IMR-90 (cell line): ENCODE results near the gene TXK. TPM values are rescaled to one million over a fixed set of nuclear protein-coding genes. Genes with fewer than 3 reads are reported as not detected.

Experiments used
- ATAC-seq: fragments of 200-7000 bp; cut with Tn5 transposase; 2 replicates; pipeline ENCODE4 v1.9.1; 2020; ENCODE audit warnings: low read depth, mild to moderate bottlenecking, moderate library complexity
- BruUV-seq: library from RNA; stranded (reverse); fragments of 400-500 nt; replicated peaks from 2 replicates; lab custom pipeline; 2021; lab: Mats Ljungman, UMichigan
- CTCF ChIA-PET: fragments of 300-600 bp; formaldehyde crosslinking; extraction: SDS; loops from one replicate; lab custom pipeline; 2021; ENCODE audit warnings: antibody characterized with exemption; lab: Yijun Ruan, JAX
- POLR2A ChIA-PET: fragments of 300-600 bp; sonication (Branson Sonifier 250); formaldehyde crosslinking; loops from one replicate; lab custom pipeline; 2022; ENCODE audit warnings: antibody characterized with exemption; ENCODE audit not compliant: unreplicated experiment; lab: Charles Lee
- DNase-seq: peaks from one replicate; pipeline ENCODE4 v3.0.0; 2013
- H2AFZ ChIP-seq: replicated peaks from 2 replicates; pipeline ENCODE3; 2013; ENCODE audit warnings: low read length, mild to moderate bottlenecking; ENCODE audit not compliant: poor library complexity
- H2AK5ac ChIP-seq: 2 replicates; pipeline ENCODE4 v1.6.1; 2013; ENCODE audit warnings: low read depth, low read length, inconsistent platforms
- H2AK9ac ChIP-seq: replicated peaks from 2 replicates; pipeline ENCODE3; 2013; ENCODE audit warnings: mild to moderate bottlenecking, low read depth, low read length, moderate library complexity; ENCODE audit not compliant: poor library complexity
- H2BK120ac ChIP-seq: 2 replicates; pipeline ENCODE4 v1.6.1; 2013; ENCODE audit warnings: low read depth, low read length, inconsistent platforms
- H2BK15ac ChIP-seq: 3 replicates; pipeline ENCODE4 v1.6.1; 2013; ENCODE audit warnings: low read depth, low read length, inconsistent platforms
- H2BK20ac ChIP-seq: 2 replicates; pipeline ENCODE4 v1.6.1; 2013; ENCODE audit warnings: low read depth, mild to moderate bottlenecking, inconsistent platforms, low read length, moderate library complexity
- H2BK5ac ChIP-seq: 2 replicates; pipeline ENCODE4 v1.6.1; 2013; ENCODE audit warnings: mild to moderate bottlenecking, low read depth, low read length, inconsistent platforms; ENCODE audit not compliant: poor library complexity, severe bottlenecking
- H3K14ac ChIP-seq: replicated peaks from 2 replicates; pipeline ENCODE4 v1.6.1; 2013; ENCODE audit warnings: low read depth, low read length, inconsistent platforms
- H3K18ac ChIP-seq: 2 replicates; pipeline ENCODE4 v1.6.1; 2013; ENCODE audit warnings: low read depth, low read length, control low read depth
- H3K23ac ChIP-seq: 2 replicates; pipeline ENCODE4 v1.6.1; 2013; ENCODE audit warnings: low read depth, low read length, inconsistent platforms
- H3K27ac ChIP-seq: 2 replicates; pipeline ENCODE4 v1.5.1; 2013; ENCODE audit warnings: mild to moderate bottlenecking, control low read depth, low read length; ENCODE audit not compliant: insufficient read depth
- H3K27me3 ChIP-seq: 2 replicates; pipeline ENCODE4 v1.6.1; 2013; ENCODE audit warnings: low read length; ENCODE audit not compliant: control insufficient read depth, insufficient read depth
- H3K36me3 ChIP-seq: 2 replicates; pipeline ENCODE4 v1.6.1; 2013; ENCODE audit warnings: low read length, mixed read lengths; ENCODE audit not compliant: control insufficient read depth, insufficient read depth
- H3K4ac ChIP-seq: 2 replicates; pipeline ENCODE4 v1.6.1; 2013; ENCODE audit warnings: low read depth, low read length, inconsistent platforms
- H3K4me1 ChIP-seq: 2 replicates; pipeline ENCODE4 v1.6.1; 2013; ENCODE audit warnings: low read length, mixed read lengths; ENCODE audit not compliant: control insufficient read depth, insufficient read depth
- H3K4me2 ChIP-seq: 2 replicates; pipeline ENCODE4 v1.6.1; 2013; ENCODE audit warnings: low read depth, mild to moderate bottlenecking, control low read depth, low read length, moderate library complexity
- H3K4me3 ChIP-seq: 2 replicates; pipeline ENCODE4 v1.5.1; 2013; ENCODE audit warnings: low read depth, mild to moderate bottlenecking, control low read depth, low read length, moderate library complexity; ENCODE audit not compliant: insufficient read depth
- H3K56ac ChIP-seq: 2 replicates; pipeline ENCODE4 v1.6.1; 2013; ENCODE audit warnings: low read length, inconsistent platforms; ENCODE audit not compliant: insufficient read depth; ENCODE audit errors: extremely low read depth
- H3K79me1 ChIP-seq, 2 experiments: 2 replicates each; pipeline ENCODE4 v1.6.1; 2013; ENCODE audit warnings: low read length in 2 of 2, inconsistent platforms in 1 of 2, low read depth in 1 of 2
- H3K9ac ChIP-seq: 2 replicates; pipeline ENCODE4 v1.6.1; 2013; ENCODE audit warnings: low read depth, low read length, control low read depth
- H3K9me1 ChIP-seq: 2 replicates; pipeline ENCODE4 v1.6.1; 2013; ENCODE audit warnings: low read length, inconsistent platforms; ENCODE audit not compliant: insufficient read depth
- H3K9me3 ChIP-seq: 2 replicates; pipeline ENCODE4 v1.6.1; 2013; ENCODE audit warnings: low read length; ENCODE audit not compliant: control insufficient read depth, insufficient read depth
- H4K20me1 ChIP-seq: 2 replicates; pipeline ENCODE4 v1.6.1; 2013; ENCODE audit warnings: low read length, inconsistent platforms; ENCODE audit not compliant: insufficient read depth
- H4K5ac ChIP-seq: 2 replicates; pipeline ENCODE4 v1.6.1; 2013; ENCODE audit warnings: mild to moderate bottlenecking, low read depth, low read length, control low read depth
- H4K8ac ChIP-seq, 2 experiments: 2 replicates each; pipeline ENCODE4 v1.6.1; 2013; ENCODE audit warnings: low read depth in 2 of 2, low read length in 2 of 2, control low read depth in 1 of 2, inconsistent platforms in 1 of 2
- H4K91ac ChIP-seq: 2 replicates; pipeline ENCODE4 v1.6.1; 2013; ENCODE audit warnings: low read depth, low read length, inconsistent platforms; ENCODE audit not compliant: insufficient read depth
- CEBPB ChIP-seq: IDR thresholded peaks from 2 replicates; pipeline ENCODE4 v1.6.1; 2012; ENCODE audit warnings: low read depth, low read length, improper control_type of control experiment
- CHD1 ChIP-seq: IDR thresholded peaks from 2 replicates; pipeline ENCODE4 v1.6.1; 2012; ENCODE audit warnings: low read depth, low read length, improper control_type of control experiment
- FOS ChIP-seq: fragments of 150-350 bp; IDR thresholded peaks from 2 replicates; pipeline ENCODE4 v1.6.1; 2016; ENCODE audit warnings: low read depth, low read length
- MAFK ChIP-seq: IDR thresholded peaks from 2 replicates; pipeline ENCODE4 v1.6.1; 2012; ENCODE audit warnings: low read depth, low read length, improper control_type of control experiment
- MAZ ChIP-seq: IDR thresholded peaks from 2 replicates; pipeline ENCODE4 v1.6.1; 2012; ENCODE audit warnings: low read depth, mild to moderate bottlenecking, low read length, improper control_type of control experiment, moderate library complexity, borderline replicate concordance
- MXI1 ChIP-seq: IDR thresholded peaks from 2 replicates; pipeline ENCODE4 v1.6.1; 2012; ENCODE audit warnings: low read depth, mild to moderate bottlenecking, low read length, moderate library complexity, borderline replicate concordance
- NFE2L2 ChIP-seq: fragments of 150-350 bp; IDR thresholded peaks from 2 replicates; pipeline ENCODE4 v1.6.1; 2016; ENCODE audit warnings: low read depth, mild to moderate bottlenecking, low read length
- POLR2A ChIP-seq: IDR thresholded peaks from 2 replicates; pipeline ENCODE4 v1.6.1; 2012; ENCODE audit warnings: mild to moderate bottlenecking, low read depth, low read length
- RAD21 ChIP-seq: IDR thresholded peaks from 2 replicates; pipeline ENCODE4 v1.6.1; 2012; ENCODE audit warnings: low read length, improper control_type of control experiment
- RCOR1 ChIP-seq: IDR thresholded peaks from 2 replicates; pipeline ENCODE4 v1.6.1; 2012; ENCODE audit warnings: mild to moderate bottlenecking, low read length, improper control_type of control experiment; ENCODE audit not compliant: insufficient replicate concordance
- RFX5 ChIP-seq: IDR thresholded peaks from 2 replicates; pipeline ENCODE4 v1.8.0; 2012; ENCODE audit warnings: low read depth, mild to moderate bottlenecking, low read length, moderate library complexity
- SMC3 ChIP-seq: fragments of 150-350 bp; IDR thresholded peaks from 2 replicates; pipeline ENCODE4 v1.6.1; 2016; ENCODE audit warnings: low read depth, mild to moderate bottlenecking, antibody characterized with exemption, low read length, moderate library complexity
- WGBS, 2 experiments: methylation state at CpG; one replicate each; pipeline versions ENCODE4 v1.1.5 to v1.1.7; 2013; ENCODE audit warnings: missing lambda C conversion rate in 2 of 2; ENCODE audit not compliant: insufficient read length in 1 of 2; ENCODE audit errors: extremely low coverage in 2 of 2; 5-methylcytosine and 5-hydroxymethylcytosine counted together
- dilution Hi-C: fragments of 300-500 bp; cut with HindIII; formaldehyde crosslinking; loops from one replicate; pipeline ENCODE4 v1.14.3; 2018; ENCODE audit warnings: low sequenced_read_pairs; ENCODE audit not compliant: unreplicated experiment
- in situ Hi-C: fragments of 300-500 bp; cut with MboI; formaldehyde crosslinking; loops from 3 replicates; pipeline ENCODE4 v1.14.3; 2019; ENCODE audit warnings: low sequenced_read_pairs, inconsistent platforms, mixed read lengths
- intact Hi-C: fragments of 100-400 bp; cut with micrococcal nuclease; formaldehyde crosslinking; loops from 2 replicates; pipeline ENCODE4 v1.10.0; 2022
- polyA plus RNA-seq, 3 experiments: library from polyadenylated mRNA; depleted of rRNA; stranded (reverse); fragments of >200 nt; gene quantifications; 2 replicates each; pipeline ENCODE4 v1.2.3, GENCODE V29; 2012; ENCODE audit warnings: low replicate concordance in 1 of 3
- total RNA-seq: library from RNA; depleted of rRNA; stranded (reverse); fragments of >200 nt; gene quantifications from 2 replicates; pipeline ENCODE4 v1.2.3, GENCODE V29; 2012
- TF ChIP-seq, protein P1 (sequence below): fragments of 150-350 bp; IDR thresholded peaks from 2 replicates; pipeline ENCODE4 v1.6.1; 2016; ENCODE audit warnings: low read depth, mild to moderate bottlenecking, low read length, moderate library complexity, borderline replicate concordance
- TF ChIP-seq, protein P2 (sequence below): conservative IDR thresholded peaks from 2 replicates; pipeline ENCODE4 v1.5.1; 2012; ENCODE audit warnings: mild to moderate bottlenecking, low read depth, low read length, improper control_type of control experiment
- TF ChIP-seq, protein P3 (sequence below): fragments of 150-350 bp; IDR thresholded peaks from 2 replicates; pipeline ENCODE4 v1.6.1; 2017; ENCODE audit warnings: mild to moderate bottlenecking, antibody characterized with exemption, low read length, low read depth

Gene TXK
- total and polyA plus RNA-seq, 2 of the 4 experiments (the other 2 are of a cell fraction) = not detected

DNA sequence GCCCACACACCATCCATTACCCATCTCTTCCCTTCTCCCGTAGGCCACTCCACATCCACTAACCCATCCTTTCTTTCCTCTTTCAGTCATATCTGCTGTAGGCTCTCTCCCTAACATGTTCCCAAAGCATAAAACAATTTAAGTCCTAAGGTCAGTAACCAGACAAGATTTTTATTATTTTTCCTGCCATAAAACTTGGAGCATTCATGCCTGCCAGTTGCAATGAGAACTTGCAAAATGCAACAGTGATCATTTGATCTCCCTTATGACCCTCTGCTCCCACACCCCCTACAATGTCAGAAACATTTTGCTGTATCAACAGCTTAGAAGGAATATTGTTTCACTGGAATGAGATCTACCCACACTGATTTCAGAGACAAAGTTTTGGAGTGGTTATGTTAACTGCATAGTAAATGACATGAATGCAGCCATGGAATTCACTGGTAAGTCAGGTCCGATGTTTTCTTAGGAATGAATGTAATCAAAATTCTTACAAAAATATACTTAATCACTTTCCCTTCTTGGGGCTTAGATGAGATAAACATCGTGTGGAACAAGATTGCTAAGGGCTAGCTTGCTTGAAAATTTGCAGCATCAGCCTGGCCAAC lies 111.8 kb downstream of the TXK start:
- Histone ChIP-seq H2BK15ac (no peak overlapping the region), H2AFZ (no peak overlapping the region), H2BK5ac (peak overlapping the region; percentile 20), H3K4me2 (no peak overlapping the region), H3K4me1 (no peaks in the 10 kb centered on the region), H4K91ac (no peak overlapping the region), H3K9me3 (no peaks in the 10 kb centered on the region), H4K20me1 (no peaks in the 10 kb centered on the region), H3K9ac (no peak overlapping the region), H3K4ac (no peak overlapping the region), H3K14ac (no peak overlapping the region), H4K8ac (no peak overlapping the region), H2BK120ac (no peak overlapping the region), H4K5ac (no peak overlapping the region), H3K4me3 (no peak overlapping the region), H3K23ac (no peak overlapping the region), H3K56ac (no peak overlapping the region), H3K18ac (no peak overlapping the region), H2AK5ac (no peak overlapping the region), H2BK20ac (no peak overlapping the region), H3K27ac (no peak overlapping the region; the same call in 1 of the 2 replicates), H3K36me3 (no peaks in the 10 kb centered on the region), H2AK9ac (no peak overlapping the region), H3K79me1 (no peaks in the 10 kb centered on the region), H3K27me3 (peaks cover 8% of the 10 kb centered on the region; the same call in 1 of the 2 replicates), H3K9me1 (no peaks in the 10 kb centered on the region)
- ChIA-PET CTCF (no interaction called here), POLR2A (no interaction called here)
- DNase-seq = peak; percentile 6
- WGBS, 2 experiments = 67% methylated on average over 1 of the region's 3 CpGs; no CpG with 5 or more reads in 1 of the 2 experiments
- BruUV-seq = no TSS peak
- intact Hi-C loops = no loop called here
- in situ Hi-C loops = no loop called here
- dilution Hi-C loops = no loop called here
- ATAC-seq = peak; percentile 56
- no peak for TF ChIP-seq RAD21
- TF ChIP-seq CHD1 = no peak
- TF ChIP-seq CEBPB = no peak
- TF ChIP-seq RCOR1 = no peak
- no peak for TF ChIP-seq RFX5
- TF ChIP-seq, protein P1, sequence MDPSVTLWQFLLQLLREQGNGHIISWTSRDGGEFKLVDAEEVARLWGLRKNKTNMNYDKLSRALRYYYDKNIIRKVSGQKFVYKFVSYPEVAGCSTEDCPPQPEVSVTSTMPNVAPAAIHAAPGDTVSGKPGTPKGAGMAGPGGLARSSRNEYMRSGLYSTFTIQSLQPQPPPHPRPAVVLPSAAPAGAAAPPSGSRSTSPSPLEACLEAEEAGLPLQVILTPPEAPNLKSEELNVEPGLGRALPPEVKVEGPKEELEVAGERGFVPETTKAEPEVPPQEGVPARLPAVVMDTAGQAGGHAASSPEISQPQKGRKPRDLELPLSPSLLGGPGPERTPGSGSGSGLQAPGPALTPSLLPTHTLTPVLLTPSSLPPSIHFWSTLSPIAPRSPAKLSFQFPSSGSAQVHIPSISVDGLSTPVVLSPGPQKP = no peak
- no peak for TF ChIP-seq SMC3
- TF ChIP-seq MAZ = no peak
- no peak for TF ChIP-seq FOS
- no peak for TF ChIP-seq MAFK
- no peak for TF ChIP-seq NFE2L2
- TF ChIP-seq MXI1 = no peak
- no peak for TF ChIP-seq POLR2A
- TF ChIP-seq, protein P2, sequence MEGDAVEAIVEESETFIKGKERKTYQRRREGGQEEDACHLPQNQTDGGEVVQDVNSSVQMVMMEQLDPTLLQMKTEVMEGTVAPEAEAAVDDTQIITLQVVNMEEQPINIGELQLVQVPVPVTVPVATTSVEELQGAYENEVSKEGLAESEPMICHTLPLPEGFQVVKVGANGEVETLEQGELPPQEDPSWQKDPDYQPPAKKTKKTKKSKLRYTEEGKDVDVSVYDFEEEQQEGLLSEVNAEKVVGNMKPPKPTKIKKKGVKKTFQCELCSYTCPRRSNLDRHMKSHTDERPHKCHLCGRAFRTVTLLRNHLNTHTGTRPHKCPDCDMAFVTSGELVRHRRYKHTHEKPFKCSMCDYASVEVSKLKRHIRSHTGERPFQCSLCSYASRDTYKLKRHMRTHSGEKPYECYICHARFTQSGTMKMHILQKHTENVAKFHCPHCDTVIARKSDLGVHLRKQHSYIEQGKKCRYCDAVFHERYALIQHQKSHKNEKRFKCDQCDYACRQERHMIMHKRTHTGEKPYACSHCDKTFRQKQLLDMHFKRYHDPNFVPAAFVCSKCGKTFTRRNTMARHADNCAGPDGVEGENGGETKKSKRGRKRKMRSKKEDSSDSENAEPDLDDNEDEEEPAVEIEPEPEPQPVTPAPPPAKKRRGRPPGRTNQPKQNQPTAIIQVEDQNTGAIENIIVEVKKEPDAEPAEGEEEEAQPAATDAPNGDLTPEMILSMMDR = no peak
- TF ChIP-seq, protein P3, sequence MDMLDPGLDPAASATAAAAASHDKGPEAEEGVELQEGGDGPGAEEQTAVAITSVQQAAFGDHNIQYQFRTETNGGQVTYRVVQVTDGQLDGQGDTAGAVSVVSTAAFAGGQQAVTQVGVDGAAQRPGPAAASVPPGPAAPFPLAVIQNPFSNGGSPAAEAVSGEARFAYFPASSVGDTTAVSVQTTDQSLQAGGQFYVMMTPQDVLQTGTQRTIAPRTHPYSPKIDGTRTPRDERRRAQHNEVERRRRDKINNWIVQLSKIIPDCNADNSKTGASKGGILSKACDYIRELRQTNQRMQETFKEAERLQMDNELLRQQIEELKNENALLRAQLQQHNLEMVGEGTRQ = no peak
